A673 (cell line): ENCODE data around the gene CYP1A2. TPM values are rescaled to one million over a fixed set of nuclear protein-coding genes. Genes with fewer than 3 reads are reported as not detected.

ENCODE experiments used
- BruUV-seq: library from RNA; stranded (reverse); fragments of 400-500 nt; replicated peaks from 2 replicates; lab custom pipeline; 2021; lab: Mats Ljungman, UMichigan
- CTCF ChIA-PET: fragments of 300-600 bp; sonication (Branson Sonifier 250); formaldehyde crosslinking; loops from one replicate; lab custom pipeline; 2022; ENCODE audit warnings: antibody characterized with exemption; lab: Charles Lee
- POLR2A ChIA-PET: fragments of 300-600 bp; sonication (Branson Sonifier 250); formaldehyde crosslinking; loops from one replicate; lab custom pipeline; 2022; ENCODE audit warnings: antibody characterized with exemption; ENCODE audit not compliant: low non-redundant PET; lab: Charles Lee
- DNase-seq: peaks from one replicate; pipeline ENCODE4 v3.0.0-alpha.2; 2015; ENCODE audit warnings: low spot score
- H3K27ac ChIP-seq: fragments of 200-600 bp; sonication (generic); 2 replicates; pipeline ENCODE4 v1.5.1; 2016; ENCODE audit warnings: mixed run types, low read depth, mild to moderate bottlenecking, mixed read lengths, antibody characterized with exemption, low read length; ENCODE audit not compliant: poor library complexity, severe bottlenecking
- H3K27me3 ChIP-seq: fragments of 200-600 bp; sonication (generic); replicated peaks from 2 replicates; pipeline ENCODE4 v1.6.1; 2017; ENCODE audit warnings: mixed run types, low read depth, mild to moderate bottlenecking, mixed read lengths, antibody characterized with exemption, low read length; ENCODE audit not compliant: insufficient read depth, poor library complexity
- H3K36me3 ChIP-seq: fragments of 200-600 bp; sonication (generic); 2 replicates; pipeline ENCODE4 v1.6.1; 2016; ENCODE audit warnings: mixed run types, mild to moderate bottlenecking, mixed read lengths, antibody characterized with exemption, low read length; ENCODE audit not compliant: insufficient read depth, poor library complexity, severe bottlenecking
- H3K4me1 ChIP-seq: fragments of 200-600 bp; sonication (generic); 2 replicates; pipeline ENCODE4 v1.6.1; 2017; ENCODE audit warnings: mixed run types, mild to moderate bottlenecking, mixed read lengths, antibody characterized with exemption, low read length; ENCODE audit not compliant: insufficient read depth, poor library complexity, severe bottlenecking
- H3K4me3 ChIP-seq: fragments of 200-600 bp; sonication (generic); 2 replicates; pipeline ENCODE4 v1.5.1; 2016; ENCODE audit warnings: low read depth, mixed run types, mild to moderate bottlenecking, mixed read lengths, low read length; ENCODE audit not compliant: poor library complexity, severe bottlenecking
- H3K9me3 ChIP-seq: fragments of 200-600 bp; sonication (generic); 2 replicates; pipeline ENCODE4 v1.6.1; 2016; ENCODE audit warnings: mixed run types, low read depth, mild to moderate bottlenecking, mixed read lengths, antibody characterized with exemption, low read length; ENCODE audit not compliant: poor library complexity, severe bottlenecking
- EZH2 ChIP-seq: fragments of 200-600 bp; sonication (generic); IDR thresholded peaks from 2 replicates; pipeline ENCODE4 v1.6.1; 2017; ENCODE audit warnings: borderline replicate concordance, low read depth, mild to moderate bottlenecking, mixed read lengths, antibody characterized with exemption, low read length; ENCODE audit not compliant: poor library complexity, severe bottlenecking
- intact Hi-C: fragments of 100-400 bp; cut with micrococcal nuclease; formaldehyde crosslinking; loops from one replicate; pipeline ENCODE4 v1.10.0; 2022; ENCODE audit not compliant: unreplicated experiment
- total RNA-seq: library from RNA; stranded (reverse); gene quantifications from 2 replicates; pipeline ENCODE4 v1.2.3, GENCODE V29; 2021
- TF ChIP-seq, protein P1 (sequence below): fragments of 300-800, 200-600 bp; sonication (generic); conservative IDR thresholded peaks from 2 replicates; pipeline ENCODE4 v1.5.1; 2017; ENCODE audit warnings: low read depth, mild to moderate bottlenecking, antibody characterized with exemption, low read length, moderate library complexity, mixed read lengths

The CYP1A2 gene
- total RNA-seq, 1 experiment from 2014 or later: not detected

DNA sequence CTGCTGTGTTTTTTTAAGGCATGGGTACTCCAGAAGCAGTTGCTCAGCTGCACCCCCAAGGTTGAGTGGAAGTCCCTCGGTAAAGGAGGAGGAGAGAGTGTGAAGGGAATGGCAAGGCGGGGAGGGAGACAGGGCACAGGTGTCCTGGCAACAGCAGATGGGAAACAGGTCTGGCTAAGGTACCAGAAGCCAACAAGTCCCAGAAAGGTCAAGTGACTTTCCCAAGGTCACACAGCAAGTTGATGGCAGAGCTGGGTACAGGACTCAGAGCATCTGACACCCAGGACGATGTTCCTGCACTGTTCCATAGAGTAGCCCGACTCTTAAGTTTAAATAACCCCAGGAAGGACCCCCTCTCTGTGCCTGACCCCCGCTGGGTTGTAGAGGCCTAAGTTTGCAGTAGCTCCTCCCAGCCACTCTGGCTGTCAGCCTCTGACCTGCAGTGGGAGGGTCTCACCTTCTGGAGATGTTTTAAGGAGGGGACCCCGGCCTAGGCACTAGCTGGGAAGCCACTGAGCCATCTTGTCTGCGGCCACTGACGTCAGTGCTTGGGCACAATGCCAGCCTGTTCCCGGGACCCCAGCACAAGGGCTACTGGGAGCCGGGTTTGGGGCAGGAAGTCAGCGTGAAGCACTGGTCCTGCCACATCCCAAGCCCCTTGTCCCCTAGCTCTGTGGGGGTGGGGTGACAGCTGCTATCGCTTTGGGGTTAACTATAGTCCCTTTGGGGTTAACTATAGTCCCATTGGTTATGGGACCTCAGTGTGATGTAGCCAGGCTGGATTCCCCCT, 43.8 kb downstream of the CYP1A2 start:
- no TSS peak for BruUV-seq
- ChIA-PET CTCF (interaction anchor here (0.6 kb wide), 1 partner anchor 14 kb away, joined by 3 read pairs; no protein-coding TSS in a partner anchor), POLR2A (no interaction called here)
- peaks cover 34% of the 10 kb centered on the region for H3K4me1 ChIP-seq
- H3K36me3 ChIP-seq: peaks cover 8% of the 10 kb centered on the region
- no peak overlapping the region for H3K27ac ChIP-seq
- no peak for TF ChIP-seq EZH2
- TF ChIP-seq, protein P1, sequence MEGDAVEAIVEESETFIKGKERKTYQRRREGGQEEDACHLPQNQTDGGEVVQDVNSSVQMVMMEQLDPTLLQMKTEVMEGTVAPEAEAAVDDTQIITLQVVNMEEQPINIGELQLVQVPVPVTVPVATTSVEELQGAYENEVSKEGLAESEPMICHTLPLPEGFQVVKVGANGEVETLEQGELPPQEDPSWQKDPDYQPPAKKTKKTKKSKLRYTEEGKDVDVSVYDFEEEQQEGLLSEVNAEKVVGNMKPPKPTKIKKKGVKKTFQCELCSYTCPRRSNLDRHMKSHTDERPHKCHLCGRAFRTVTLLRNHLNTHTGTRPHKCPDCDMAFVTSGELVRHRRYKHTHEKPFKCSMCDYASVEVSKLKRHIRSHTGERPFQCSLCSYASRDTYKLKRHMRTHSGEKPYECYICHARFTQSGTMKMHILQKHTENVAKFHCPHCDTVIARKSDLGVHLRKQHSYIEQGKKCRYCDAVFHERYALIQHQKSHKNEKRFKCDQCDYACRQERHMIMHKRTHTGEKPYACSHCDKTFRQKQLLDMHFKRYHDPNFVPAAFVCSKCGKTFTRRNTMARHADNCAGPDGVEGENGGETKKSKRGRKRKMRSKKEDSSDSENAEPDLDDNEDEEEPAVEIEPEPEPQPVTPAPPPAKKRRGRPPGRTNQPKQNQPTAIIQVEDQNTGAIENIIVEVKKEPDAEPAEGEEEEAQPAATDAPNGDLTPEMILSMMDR: no peak
- no peaks in the 10 kb centered on the region for H3K27me3 ChIP-seq
- intact Hi-C loops: no loop called here
- no peak overlapping the region for H3K4me3 ChIP-seq
- H3K9me3 ChIP-seq: no peaks in the 10 kb centered on the region
- no peak for DNase-seq

DNA sequence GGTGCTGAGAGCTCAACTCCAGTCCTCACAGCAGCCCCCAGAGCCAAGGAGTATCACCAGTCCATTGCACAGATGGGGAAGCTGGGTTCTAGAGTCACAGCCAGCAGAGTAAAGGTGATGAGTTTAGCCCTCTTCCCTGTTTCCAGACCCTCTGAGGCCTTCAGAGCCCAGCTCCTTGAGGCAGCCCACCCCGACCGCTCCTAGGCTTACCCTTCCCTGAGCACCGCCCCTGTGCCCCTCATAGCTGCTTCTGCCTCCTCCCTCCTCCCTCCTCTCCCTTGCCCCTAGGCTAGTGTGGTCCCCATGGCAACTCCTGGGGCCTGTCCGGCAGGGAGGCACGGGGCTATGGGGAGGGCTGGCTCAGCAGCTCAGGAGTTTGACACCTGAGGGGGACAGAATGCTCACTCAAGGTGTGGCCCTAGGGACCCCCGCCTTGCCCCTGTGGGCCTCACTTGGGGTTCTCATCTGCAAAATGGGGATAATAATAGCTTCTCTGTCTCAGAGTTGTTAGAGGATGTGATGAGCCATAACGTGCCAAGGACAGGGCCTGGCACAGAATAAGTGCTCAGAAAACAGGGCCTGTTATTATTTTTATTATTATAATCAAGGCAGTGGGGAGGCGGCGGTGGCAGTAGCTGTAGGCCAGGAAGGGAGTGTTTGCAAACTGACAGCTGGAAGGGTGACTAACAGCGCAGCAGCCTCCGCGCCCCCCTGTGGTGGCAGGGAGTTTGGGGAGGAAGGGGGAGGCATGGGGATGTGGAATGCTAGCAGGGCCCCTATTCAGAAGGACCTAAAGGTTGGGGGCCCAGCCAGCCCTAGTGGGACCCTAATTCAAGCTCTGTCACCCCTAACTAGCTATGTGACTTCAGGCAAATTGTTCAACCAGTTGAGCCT, 44.7 kb downstream of the CYP1A2 start:
- no peak for TF ChIP-seq EZH2
- Histone ChIP-seq H3K36me3 (peaks cover 5% of the 10 kb centered on the region), H3K4me1 (peaks cover 24% of the 10 kb centered on the region), H3K4me3 (no peak overlapping the region), H3K27me3 (no peaks in the 10 kb centered on the region), H3K27ac (no peak overlapping the region), H3K9me3 (no peaks in the 10 kb centered on the region)
- ChIA-PET CTCF (interaction anchor here (0.6 to 0.9 kb wide), 2 partner anchors 12 to 13 kb away, joined by 3 read pairs; partner anchors contain the start of gene CSK), POLR2A (no interaction called here)
- peak; percentile 52 for DNase-seq
- BruUV-seq: no TSS peak
- intact Hi-C loops: no loop called here

DNA sequence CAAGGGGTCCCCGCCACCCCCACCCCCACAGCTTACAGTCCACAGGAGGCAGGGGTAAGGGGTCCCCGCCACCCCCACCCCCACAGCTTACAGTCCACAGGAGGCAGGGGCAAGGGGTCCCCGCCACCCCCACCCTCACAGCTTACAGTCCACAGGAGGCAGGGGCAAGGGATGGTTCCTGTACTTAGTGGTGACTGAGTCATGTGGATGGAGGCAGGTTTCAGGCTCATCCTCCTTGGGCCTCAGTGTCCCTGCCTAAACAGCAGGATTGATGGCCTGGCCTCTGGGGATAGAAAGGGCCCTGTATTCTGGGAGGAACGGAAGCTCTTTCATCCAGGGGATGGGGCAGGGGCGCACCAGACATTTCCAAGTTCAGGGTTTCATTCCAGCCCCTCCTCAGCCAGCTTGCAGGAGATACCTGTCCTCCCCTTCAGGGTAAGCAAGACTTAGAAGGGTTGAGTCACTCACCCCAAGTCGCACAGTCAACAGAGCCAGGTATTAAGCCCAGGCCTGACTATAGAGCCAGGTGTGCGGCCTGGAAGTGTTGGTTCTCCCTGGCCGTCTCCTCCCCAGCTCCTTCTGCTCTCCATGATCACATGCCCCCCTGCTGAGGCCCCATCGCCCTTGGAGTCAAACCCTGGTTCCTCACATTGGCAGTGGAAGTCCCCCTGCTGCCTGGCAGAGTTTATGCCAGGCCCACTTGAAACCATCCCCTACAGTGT, 45.8 kb downstream of the CYP1A2 start:
- DNase-seq: no peak
- Histone ChIP-seq H3K4me3 (no peak overlapping the region), H3K9me3 (no peaks in the 10 kb centered on the region), H3K27ac (no peak overlapping the region), H3K27me3 (no peaks in the 10 kb centered on the region), H3K4me1 (peaks cover 17% of the 10 kb centered on the region), H3K36me3 (peaks cover 4% of the 10 kb centered on the region)
- ChIA-PET CTCF (interaction anchor here (0.9 kb wide), 1 partner anchor 13 kb away, joined by 3 read pairs; the partner anchor contains the start of gene CSK), POLR2A (no interaction called here)
- intact Hi-C loops: no loop called here
- no TSS peak for BruUV-seq
- TF ChIP-seq, protein P1: no peak
